ENCODE data around the gene CTDSPL2.

Gene CTDSPL2

DNA sequence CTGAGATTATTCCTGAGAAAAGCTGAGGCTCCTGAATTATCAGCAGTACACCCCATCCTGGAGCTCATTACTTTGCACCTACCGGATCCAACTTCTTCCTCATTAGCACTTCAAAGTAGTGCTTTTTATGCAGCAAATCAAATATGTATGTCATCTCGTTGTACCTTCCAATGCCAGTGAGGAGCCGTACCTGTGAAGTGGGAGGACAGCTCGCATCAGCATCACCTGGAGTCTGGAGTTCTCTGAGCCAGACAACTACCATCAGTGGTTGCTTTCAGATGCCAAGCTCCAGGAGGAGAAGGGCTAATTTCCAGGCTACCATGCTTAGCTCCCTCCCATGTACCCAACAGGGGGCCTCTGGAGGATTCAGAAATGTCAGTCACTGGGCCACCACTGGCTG lies 141.9 kb downstream of the CTDSPL2 start:
- H3K36me3 Mint-ChIP-seq: peaks cover 54% of the 10 kb centered on the region
- H3K4me3 Mint-ChIP-seq: no peak overlapping the region
- CTCF ChIA-PET: no interaction called here
- H3K9me3 Mint-ChIP-seq: peaks cover 2% of the 10 kb centered on the region
- no peak overlapping the region for H3K27ac Mint-ChIP-seq
- no peaks in the 10 kb centered on the region for H3K4me1 Mint-ChIP-seq
- DNase-seq: no peak
- H3K27me3 Mint-ChIP-seq: no peaks in the 10 kb centered on the region

GRCh38 chr15:44570361-44570760 lies 142.9 kb downstream of the CTDSPL2 start:
- CTCF ChIA-PET: interaction anchor here (0.9 kb wide), 1 partner anchor 9 kb away, joined by 3 read pairs; no protein-coding TSS in a partner anchor
- no peak overlapping the region for H3K4me3 Mint-ChIP-seq
- peaks cover 53% of the 10 kb centered on the region for H3K36me3 Mint-ChIP-seq
- H3K9me3 Mint-ChIP-seq: no peaks in the 10 kb centered on the region
- H3K4me1 Mint-ChIP-seq: peaks cover 8% of the 10 kb centered on the region
- DNase-seq: no peak
- H3K27me3 Mint-ChIP-seq: no peaks in the 10 kb centered on the region
- H3K27ac Mint-ChIP-seq: peak overlapping the region; percentile 55

DNA sequence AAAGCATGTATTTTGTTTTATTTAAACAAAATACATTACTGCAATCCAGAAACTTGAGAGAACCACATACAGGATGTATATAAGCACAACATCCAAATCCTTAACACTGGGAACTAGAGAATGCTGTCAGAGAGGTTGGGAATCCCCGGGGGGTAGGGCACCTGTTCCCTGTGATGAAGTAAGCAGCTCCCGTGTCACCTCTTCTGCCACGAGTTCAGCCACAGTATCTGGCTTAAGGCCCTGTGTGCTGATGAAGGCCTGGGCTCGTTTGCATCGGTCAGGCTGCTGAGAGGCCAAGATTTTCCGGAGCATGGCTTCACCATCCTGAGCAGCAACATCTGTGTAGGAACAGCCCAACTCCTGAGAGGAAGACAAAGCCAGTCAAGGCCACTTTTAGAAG lies 146.0 kb downstream of the CTDSPL2 start:
- DNase-seq: no peak
- Mint-ChIP-seq H3K36me3 (peaks cover 32% of the 10 kb centered on the region), H3K27ac (no peak overlapping the region), H3K4me3 (no peak overlapping the region), H3K9me3 (no peaks in the 10 kb centered on the region), H3K27me3 (no peaks in the 10 kb centered on the region), H3K4me1 (peaks cover 10% of the 10 kb centered on the region)
- CTCF ChIA-PET: no interaction called here

DNA sequence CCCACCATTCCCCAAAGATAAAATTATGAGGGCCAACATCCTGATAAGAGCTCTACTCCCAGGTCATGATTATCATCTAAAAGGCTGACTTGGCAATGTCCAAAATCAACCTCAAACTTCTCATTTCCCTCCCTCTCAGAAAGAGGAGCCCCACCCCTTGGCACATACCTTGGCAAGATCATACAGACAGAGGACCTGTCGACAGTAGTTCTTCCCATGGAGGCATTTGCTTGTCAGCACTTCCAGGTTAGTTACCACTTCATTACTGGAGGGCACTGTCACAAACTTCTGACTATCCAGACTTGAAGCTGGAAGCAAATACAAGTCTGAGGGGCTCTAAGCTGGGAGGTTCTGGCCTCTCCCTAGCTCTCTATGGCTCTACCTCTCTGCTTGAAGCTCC lies 147.3 kb downstream of the CTDSPL2 start:
- Mint-ChIP-seq H3K4me1 (peaks cover 17% of the 10 kb centered on the region), H3K36me3 (peaks cover 30% of the 10 kb centered on the region), H3K9me3 (no peaks in the 10 kb centered on the region), H3K27me3 (no peaks in the 10 kb centered on the region), H3K27ac (no peak overlapping the region), H3K4me3 (no peak overlapping the region)
- DNase-seq: no peak
- CTCF ChIA-PET: no interaction called here

Measured in activated naive CD4-positive, alpha-beta T cell treated with anti-CD3 and anti-CD28 coated beads, Interleukin-2, amount 10 ng/mL, durations not matched to agents 7 days and 5 days (primary cell).